Endothelial cell of umbilical vein (primary cell): Measurements from ENCODE around the gene ERICH3. TPM values are rescaled to one million over a fixed set of nuclear protein-coding genes. Genes with fewer than 3 reads are reported as not detected.

Experiments used
- BruUV-seq: library from RNA; stranded (reverse); fragments of 400-500 nt; replicated peaks from 2 replicates; lab custom pipeline; 2021; lab: Mats Ljungman, UMichigan
- CTCF ChIA-PET: fragments of 300-600, 350-600 bp; sonication (Branson Sonifier 250); formaldehyde crosslinking; loops from one replicate; lab custom pipeline; 2021; ENCODE audit warnings: antibody characterized with exemption, inconsistent platforms; lab: Charles Lee
- POLR2A ChIA-PET: fragments of 300-600, 350-600 bp; sonication (Branson Sonifier 250); formaldehyde crosslinking; loops from one replicate; lab custom pipeline; 2021; ENCODE audit warnings: antibody characterized with exemption, inconsistent platforms; lab: Charles Lee
- DNase-seq: peaks from one replicate; pipeline ENCODE4 v3.0.0-alpha.2; 2011; ENCODE audit warnings: low read depth, low spot score
- FAIRE-seq: peaks from 2 replicates; lab custom pipeline; 2011; peaks lifted over from hg19 to GRCh38; lab: Jason Lieb, UNC
- H2AFZ ChIP-seq: 2 replicates; pipeline ENCODE4 v1.6.0; 2012; ENCODE audit warnings: low read depth, low read length, control low read depth, inconsistent platforms
- H3K27ac ChIP-seq: 2 replicates; pipeline ENCODE4 v1.5.1; 2011; ENCODE audit warnings: low read depth, mild to moderate bottlenecking, control low read depth, low read length, moderate library complexity; ENCODE audit not compliant: insufficient read depth
- H3K27me3 ChIP-seq, 2 experiments: 2 replicates each; pipeline versions ENCODE4 v1.6.0 to v1.6.1; 2011; ENCODE audit warnings: low read length in 2 of 2, mixed read lengths in 1 of 2; ENCODE audit not compliant: control insufficient read depth in 2 of 2, insufficient read depth in 2 of 2
- H3K36me3 ChIP-seq, 2 experiments: 2 replicates in 1 of 2; 3 replicates in 1 of 2; pipeline ENCODE4 v1.5.1; 2011; ENCODE audit warnings: low read length in 2 of 2, mild to moderate bottlenecking in 1 of 2, moderate library complexity in 1 of 2; ENCODE audit not compliant: control insufficient read depth in 2 of 2, insufficient read depth in 2 of 2; ENCODE audit errors: extremely low read depth in 1 of 2
- H3K4me1 ChIP-seq: 3 replicates; pipeline ENCODE4 v1.5.1; 2011; ENCODE audit warnings: mild to moderate bottlenecking, low read length; ENCODE audit not compliant: control insufficient read depth, insufficient read depth; ENCODE audit errors: extremely low read depth
- H3K4me2 ChIP-seq: 2 replicates; pipeline ENCODE4 v1.6.1; 2011; ENCODE audit warnings: low read length, control low read depth, mixed read lengths; ENCODE audit not compliant: insufficient read depth
- H3K4me3 ChIP-seq, 3 experiments: fragments of 200-600 bp in 1 of 3; sonication (generic), shearing (Covaris generic) in 1 of 3; replicated peaks in 1 of 3; 2 replicates each; pipeline ENCODE4 v1.5.1; 2011 to 2016; ENCODE audit warnings: control low read depth in 3 of 3, low read length in 3 of 3, mild to moderate bottlenecking in 2 of 3, inconsistent platforms in 1 of 3, low read depth in 1 of 3, moderate library complexity in 1 of 3; ENCODE audit not compliant: insufficient read depth in 1 of 3
- H3K79me2 ChIP-seq: 2 replicates; pipeline ENCODE4 v1.6.0; 2012; ENCODE audit warnings: low read length, inconsistent platforms; ENCODE audit not compliant: control insufficient read depth, insufficient read depth
- H3K9ac ChIP-seq: replicated peaks from 2 replicates; pipeline ENCODE3; 2011; ENCODE audit warnings: low read length, control low read depth; ENCODE audit not compliant: insufficient read depth; ENCODE audit errors: extremely low read depth
- H3K9me1 ChIP-seq: replicated peaks from 3 replicates; pipeline ENCODE4 v1.6.0; 2011; ENCODE audit warnings: mild to moderate bottlenecking, low read length; ENCODE audit not compliant: control insufficient read depth, insufficient read depth; ENCODE audit errors: extremely low read depth
- H3K9me3 ChIP-seq: replicated peaks from 2 replicates; pipeline ENCODE4 v1.5.1; 2012; ENCODE audit warnings: low read length, inconsistent platforms; ENCODE audit not compliant: control insufficient read depth, insufficient read depth
- H4K20me1 ChIP-seq: replicated peaks from 2 replicates; pipeline ENCODE3; 2011; ENCODE audit warnings: mild to moderate bottlenecking, low read length; ENCODE audit not compliant: control insufficient read depth, insufficient read depth; ENCODE audit errors: extremely low read depth
- CTCF ChIP-seq, 2 donors: IDR thresholded peaks; 1 replicate in 1 of 2; 2 replicates in 1 of 2; pipeline ENCODE4 v1.5.1; 2011; ENCODE audit warnings: low read length in 2 of 2, mild to moderate bottlenecking in 2 of 2, moderate library complexity in 2 of 2, control low read depth in 1 of 2, inconsistent platforms in 1 of 2, low read depth in 1 of 2; ENCODE audit not compliant: insufficient read depth in 1 of 2; ENCODE audit errors: extremely low read depth in 1 of 2
- EZH2 ChIP-seq: IDR thresholded peaks from 2 replicates; pipeline ENCODE4 v1.6.1; 2012; ENCODE audit warnings: borderline replicate concordance, low read depth, mild to moderate bottlenecking, moderate library complexity, low read length, inconsistent platforms; ENCODE audit not compliant: severe bottlenecking
- FOS ChIP-seq: IDR thresholded peaks from 2 replicates; pipeline ENCODE4 v1.6.1; 2011; ENCODE audit warnings: mild to moderate bottlenecking, low read length, moderate library complexity, borderline replicate concordance; ENCODE audit not compliant: insufficient read depth
- GATA2 ChIP-seq: IDR thresholded peaks from 2 replicates; pipeline ENCODE4 v1.7.0; 2011; ENCODE audit warnings: low read depth, mild to moderate bottlenecking, moderate library complexity, mixed read lengths, low read length; ENCODE audit not compliant: insufficient read length, insufficient read depth
- JUN ChIP-seq: IDR thresholded peaks from 2 replicates; pipeline ENCODE4 v1.6.1; 2011; ENCODE audit warnings: borderline replicate concordance, low read depth; ENCODE audit not compliant: insufficient read length, insufficient read depth
- MYC ChIP-seq: IDR thresholded peaks from one replicate; pipeline ENCODE4 v1.6.1; 2011; ENCODE audit warnings: mild to moderate bottlenecking, low read depth, low read length
- POLR2A ChIP-seq: IDR thresholded peaks from 2 replicates; pipeline ENCODE4 v1.6.1; 2012; ENCODE audit warnings: low read depth, mild to moderate bottlenecking, control low read depth, low read length
- POLR2AphosphoS5 ChIP-seq: IDR thresholded peaks from 2 replicates; pipeline ENCODE4 v1.6.1; 2012; ENCODE audit warnings: low read depth, mild to moderate bottlenecking, control low read depth, low read length, moderate library complexity; ENCODE audit not compliant: insufficient read depth
- dilution Hi-C: fragments of 300-500 bp; cut with MboI; formaldehyde crosslinking; loops from one replicate; pipeline ENCODE4 v1.15.0; 2019; ENCODE audit warnings: low sequenced_read_pairs; ENCODE audit not compliant: extremely low pct_ligation_motif_present
- intact Hi-C: fragments of 100-400 bp; cut with micrococcal nuclease; formaldehyde crosslinking; loops from one replicate; pipeline ENCODE4 v1.10.0; 2022
- polyA plus RNA-seq, 4 experiments: library from polyadenylated mRNA; depleted of rRNA in 3 of 4; stranded (reverse) in 3 of 4; unstranded in 1 of 4; fragments of >200 nt; gene quantifications; 2 replicates each; pipeline versions ENCODE4 v1.2.1 to v1.2.3, GENCODE V29; 2011 to 2012; ENCODE audit warnings: missing spikeins in 1 of 4
- total RNA-seq: library from RNA; stranded (reverse); gene quantifications from 2 replicates; pipeline ENCODE4 v1.2.3, GENCODE V29; 2021
- TF ChIP-seq, protein P1 (sequence below): IDR thresholded peaks from 2 replicates; pipeline ENCODE4 v1.6.1; 2011; ENCODE audit not compliant: insufficient read depth, insufficient read length

The ERICH3 gene
- total and polyA plus RNA-seq, 2 donors (not counting 3 experiments of a cell fraction or from before 2014, with no cell fraction given) = not detected

DNA sequence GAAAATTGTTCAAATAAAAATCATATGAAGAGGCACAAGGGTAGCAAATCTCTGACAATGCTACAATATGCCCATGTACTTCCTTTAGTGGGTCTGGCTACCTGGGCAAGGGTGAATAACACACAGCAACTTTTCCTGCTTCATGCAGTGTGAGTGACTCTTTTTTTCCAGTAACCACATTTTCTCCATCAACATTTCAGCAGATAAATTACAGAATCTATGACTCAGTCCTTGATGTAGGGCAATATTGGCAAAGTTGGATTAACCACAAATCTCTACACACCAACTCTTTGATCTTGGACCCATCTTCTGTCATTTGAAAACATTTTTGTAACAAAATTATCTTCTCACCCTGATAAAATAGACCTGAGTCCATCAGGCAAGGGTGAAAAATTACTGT, 31.7 kb downstream of the ERICH3 start:
- Histone ChIP-seq H4K20me1 (no peaks in the 10 kb centered on the region), H3K4me3 (no peak overlapping the region), H3K36me3 (no peaks in the 10 kb centered on the region), H3K9me3 (no peaks in the 10 kb centered on the region), H3K4me1 (no peaks in the 10 kb centered on the region), H2AFZ (no peak overlapping the region), H3K9ac (no peak overlapping the region), H3K9me1 (no peaks in the 10 kb centered on the region), H3K27me3 (no peaks in the 10 kb centered on the region), H3K79me2 (no peaks in the 10 kb centered on the region), H3K4me2 (no peak overlapping the region), H3K27ac (no peak overlapping the region)
- intact Hi-C loops (no loop called here), dilution Hi-C loops (no loop called here)
- ChIA-PET CTCF (no interaction called here), POLR2A (no interaction called here)
- TF ChIP-seq FOS (no peak), GATA2 (no peak), MYC (no peak), CTCF (IDR thresholded peaks at IDR 0.05; ENCODE audit: extremely low read depth in 1 of 2, insufficient read depth in 1 of 2, low read depth in 1 of 2, low read length in 2 of 2) (no peak), POLR2A (no peak), EZH2 (no peak), JUN (no peak), POLR2AphosphoS5 (no peak)
- TF ChIP-seq, protein P1, sequence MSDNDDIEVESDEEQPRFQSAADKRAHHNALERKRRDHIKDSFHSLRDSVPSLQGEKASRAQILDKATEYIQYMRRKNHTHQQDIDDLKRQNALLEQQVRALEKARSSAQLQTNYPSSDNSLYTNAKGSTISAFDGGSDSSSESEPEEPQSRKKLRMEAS = no peak
- no TSS peak for BruUV-seq
- FAIRE-seq (no peak), DNase-seq (no peak)
